ENCODE results near the gene CNTNAP2.
A peak's percentile ranks its signal among the peaks of the same experiment; 100 is the strongest.
"Not testable (repeated sequence)": the region's sequence is repeated elsewhere in the genome, so short reads cannot be mapped to it uniquely, and the experiment has no call there.

The CNTNAP2 gene

DNA sequence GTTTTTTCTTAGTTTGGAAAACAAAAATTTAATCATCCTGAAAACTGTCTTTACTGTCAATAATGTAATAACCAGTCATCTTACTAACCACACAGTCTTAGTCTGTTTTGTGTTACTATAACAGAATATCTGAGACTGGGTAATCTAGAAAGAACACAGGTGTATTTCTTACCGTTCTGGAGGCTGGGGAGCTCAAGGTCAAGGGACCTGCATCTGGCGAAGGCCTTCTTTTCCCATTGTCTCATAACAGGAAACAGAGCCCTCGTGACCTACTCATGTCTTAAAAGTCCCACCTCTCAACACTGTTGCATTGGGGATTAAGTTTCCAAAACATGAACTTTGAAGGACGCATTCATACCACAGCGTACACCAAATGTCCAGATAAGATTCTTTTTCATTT is 932.3 kb downstream of the CNTNAP2 start:
- DNase-seq: no peak

DNA sequence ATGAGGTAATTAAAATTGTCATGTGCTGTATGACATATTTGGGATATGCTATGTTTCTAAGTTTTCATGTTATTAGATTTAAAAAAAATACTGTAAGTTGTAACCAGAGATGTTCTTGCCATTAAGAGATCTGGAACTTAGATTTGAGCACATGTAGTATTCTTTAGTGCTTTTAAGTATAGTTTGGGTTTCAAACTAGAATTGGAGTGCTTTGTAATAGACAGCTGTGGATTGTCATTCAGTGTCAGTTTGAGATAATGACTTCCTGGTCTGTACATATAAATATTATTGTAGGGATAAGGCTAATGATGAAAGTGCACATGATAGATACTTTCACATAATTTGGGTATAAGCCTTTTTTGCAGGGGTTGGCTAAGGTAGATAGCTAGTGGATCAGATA is 936.2 kb downstream of the CNTNAP2 start:
- no peak for DNase-seq

DNA sequence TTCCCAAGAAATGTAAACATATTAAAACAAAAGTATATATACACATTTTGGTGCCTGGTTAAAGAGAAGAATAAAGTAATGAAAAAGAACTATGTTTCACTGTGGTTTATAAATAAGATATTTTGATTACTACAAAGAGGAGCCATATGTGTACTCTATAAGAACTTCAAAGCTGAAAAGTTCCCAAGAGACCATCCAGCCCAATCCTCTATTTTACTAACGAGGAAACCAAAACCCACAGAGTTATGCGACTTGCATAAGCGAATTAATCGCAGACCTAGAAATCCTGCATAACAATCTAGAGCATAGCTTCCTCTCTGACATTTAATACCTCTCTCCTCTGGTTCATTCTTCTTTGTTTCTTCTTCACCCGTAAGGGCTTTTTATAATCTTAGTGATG is 937.1 kb downstream of the CNTNAP2 start:
- DNase-seq: no peak

DNA sequence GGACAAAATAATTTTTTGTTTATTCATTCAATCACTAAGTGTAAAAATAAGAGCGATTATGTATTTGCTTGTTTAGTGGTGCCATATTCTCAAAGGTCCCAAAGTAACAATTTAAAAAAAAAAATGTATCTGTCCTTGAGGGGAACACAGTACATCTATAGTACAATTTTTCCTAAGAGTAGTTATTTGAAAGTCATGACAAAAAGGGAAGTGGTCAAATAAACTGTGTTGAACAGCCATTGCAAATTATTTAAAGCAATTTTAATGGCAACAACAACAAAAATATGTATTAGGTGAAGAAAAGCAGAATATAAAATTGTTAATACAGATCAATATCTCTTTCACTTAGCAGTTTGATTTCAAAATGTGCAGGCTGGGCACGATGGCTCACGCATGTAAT is 943.5 kb downstream of the CNTNAP2 start:
- no peak for DNase-seq

DNA sequence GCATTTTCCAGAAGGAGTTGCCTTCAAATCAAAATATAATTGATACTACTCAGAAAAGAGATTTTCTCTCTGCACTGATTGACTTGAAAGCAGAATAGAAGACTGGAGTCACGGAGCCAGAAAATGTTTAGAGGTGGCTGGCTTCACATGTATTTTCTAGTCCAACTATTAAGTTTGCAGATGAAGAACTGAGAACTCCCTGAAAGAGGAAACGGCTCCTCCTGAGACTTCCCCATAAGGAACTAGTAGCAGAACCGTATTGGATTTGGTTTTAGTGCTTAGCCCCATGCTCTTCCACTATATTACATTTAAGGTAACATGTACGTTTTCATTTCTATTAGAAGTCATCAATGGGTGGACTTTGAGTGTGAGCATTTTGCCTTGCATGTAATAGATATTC is 946.3 kb downstream of the CNTNAP2 start:
- no peak for DNase-seq

DNA sequence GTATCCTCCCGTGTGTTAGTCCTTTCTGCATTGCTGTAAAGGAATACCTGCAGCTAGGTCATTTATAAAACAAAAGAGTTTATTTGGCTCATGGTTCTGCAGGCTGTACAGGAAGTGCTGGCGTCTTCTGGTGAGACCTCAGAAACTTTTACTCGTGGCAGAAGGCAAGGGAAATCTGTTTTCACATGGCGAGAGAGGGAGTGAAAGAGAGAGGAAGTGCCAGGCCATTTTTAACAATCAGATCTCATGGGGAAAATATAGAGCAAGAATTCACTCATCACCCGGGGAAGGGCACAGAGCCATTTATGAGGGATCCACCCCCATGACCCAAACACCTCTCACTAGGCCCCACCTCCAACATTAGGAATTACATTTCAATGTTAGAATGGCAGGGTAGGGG is 952.2 kb downstream of the CNTNAP2 start:
- no peak for DNase-seq

DNA sequence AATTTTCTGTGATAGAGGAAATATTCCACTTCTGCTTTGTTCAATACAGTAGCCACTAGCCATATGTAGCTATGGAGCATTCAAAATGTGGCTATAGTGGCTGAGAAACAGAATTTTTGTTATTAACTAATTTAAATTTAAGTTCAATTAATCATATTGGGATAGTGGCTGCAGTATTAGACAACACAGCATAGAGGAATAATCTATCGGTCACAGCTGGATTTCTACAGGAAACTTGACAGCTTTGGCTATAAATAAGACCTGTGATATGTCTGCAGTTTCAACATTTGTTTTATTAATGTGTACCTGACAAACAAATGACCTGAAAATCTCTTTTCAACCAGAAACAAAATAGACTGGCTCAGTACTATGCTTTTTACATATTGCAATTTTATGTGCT is 953.2 kb downstream of the CNTNAP2 start:
- no peak for DNase-seq

DNA sequence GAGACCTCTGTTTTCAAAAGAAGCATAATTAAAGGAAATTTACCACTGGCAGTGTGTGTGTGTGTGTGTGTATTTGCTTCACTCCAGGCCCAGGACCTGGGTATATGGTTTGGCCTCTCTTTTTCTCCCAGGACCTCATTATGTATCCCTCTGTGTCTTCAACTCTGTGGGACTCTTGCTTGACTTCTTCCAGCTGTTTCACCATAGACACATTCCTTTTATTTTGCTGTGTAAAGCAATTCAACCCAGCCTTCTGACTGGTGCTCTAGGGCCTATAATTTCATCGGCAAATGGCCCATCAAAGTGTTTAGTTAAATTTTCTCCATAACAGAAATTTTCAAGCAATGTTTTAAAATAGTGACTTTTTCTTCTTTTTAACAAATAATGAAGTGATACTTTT is 954.3 kb downstream of the CNTNAP2 start:
- no peak for DNase-seq

DNA sequence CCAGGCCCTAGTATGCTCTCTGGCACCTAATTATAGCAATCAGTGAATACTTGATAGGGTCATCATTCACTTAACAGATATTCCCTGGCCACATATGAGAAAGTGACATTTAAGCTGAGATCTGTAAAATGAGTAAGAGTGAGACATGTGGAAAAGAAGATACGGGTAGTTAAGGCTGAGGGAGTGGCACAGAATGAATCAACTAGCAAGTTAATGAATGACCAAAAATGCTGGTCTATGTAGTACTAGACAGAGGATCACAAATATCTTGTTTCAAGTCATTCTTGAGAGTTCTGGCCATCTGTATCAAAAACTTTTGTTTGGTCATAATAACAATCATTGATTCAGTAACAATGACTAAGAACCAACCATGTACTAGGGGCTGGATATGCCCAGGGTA is 954.9 kb downstream of the CNTNAP2 start:
- no peak for DNase-seq

DNA sequence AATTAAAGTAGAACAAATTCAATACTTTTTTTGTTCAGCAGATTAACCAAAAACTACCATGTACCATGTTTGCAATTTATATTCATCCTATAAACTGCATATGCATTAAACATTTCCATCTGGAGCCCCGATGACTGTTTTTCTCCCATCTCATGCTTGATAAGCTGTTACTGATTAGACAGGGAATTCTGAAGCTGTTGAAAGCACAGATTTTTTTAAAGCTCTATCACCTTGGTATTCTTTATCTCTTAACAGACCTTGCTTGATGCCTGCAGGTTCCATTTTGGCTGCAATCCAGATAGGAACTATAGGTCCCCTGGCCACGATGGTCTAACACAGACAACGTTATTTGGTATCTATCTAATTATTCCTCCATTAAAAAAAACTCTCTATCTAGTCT is 961.7 kb downstream of the CNTNAP2 start:
- no peak for DNase-seq

DNA sequence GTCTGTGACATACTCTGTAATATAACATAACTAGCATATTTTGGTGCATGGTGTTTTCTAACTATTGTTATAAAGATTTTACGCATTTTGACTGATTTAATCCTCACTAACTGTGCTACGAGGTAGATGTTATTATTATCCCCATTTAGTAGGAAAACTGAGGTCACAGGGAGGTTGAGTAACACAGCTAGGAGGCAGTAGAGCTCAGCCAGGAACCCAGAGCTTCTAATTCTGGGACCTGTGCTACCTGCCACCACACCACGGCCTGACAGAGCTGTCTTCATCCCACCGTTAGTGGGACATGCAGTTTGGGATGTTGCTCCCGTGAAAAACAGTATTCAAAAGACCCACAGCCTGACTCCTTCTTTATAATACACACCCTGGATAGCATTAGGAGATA is 962.5 kb downstream of the CNTNAP2 start:
- no peak for DNase-seq

DNA sequence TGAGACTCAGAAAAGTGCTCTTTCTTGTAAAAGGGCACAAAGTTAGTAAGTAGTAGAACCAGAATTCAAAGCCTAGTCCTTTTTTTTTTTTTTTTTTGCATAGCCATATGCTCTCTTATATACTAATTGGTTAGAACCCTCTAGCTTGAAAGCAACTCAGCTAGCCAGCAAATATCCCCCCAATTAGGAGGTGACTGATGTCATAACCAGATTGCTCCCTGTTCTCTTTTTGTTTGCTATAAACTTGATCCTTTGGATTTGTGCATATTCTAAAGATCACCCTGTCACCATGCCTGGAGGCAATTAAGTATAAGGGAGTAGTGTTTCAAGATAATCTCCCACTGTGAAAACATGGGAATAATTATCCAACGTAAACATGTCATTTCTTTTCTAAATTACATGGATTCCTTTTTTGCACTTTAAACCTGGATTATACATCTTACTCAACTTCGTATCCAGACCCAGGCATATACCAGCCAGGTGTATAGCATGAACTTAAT is 963.4 kb downstream of the CNTNAP2 start:
- no peak for DNase-seq

DNA sequence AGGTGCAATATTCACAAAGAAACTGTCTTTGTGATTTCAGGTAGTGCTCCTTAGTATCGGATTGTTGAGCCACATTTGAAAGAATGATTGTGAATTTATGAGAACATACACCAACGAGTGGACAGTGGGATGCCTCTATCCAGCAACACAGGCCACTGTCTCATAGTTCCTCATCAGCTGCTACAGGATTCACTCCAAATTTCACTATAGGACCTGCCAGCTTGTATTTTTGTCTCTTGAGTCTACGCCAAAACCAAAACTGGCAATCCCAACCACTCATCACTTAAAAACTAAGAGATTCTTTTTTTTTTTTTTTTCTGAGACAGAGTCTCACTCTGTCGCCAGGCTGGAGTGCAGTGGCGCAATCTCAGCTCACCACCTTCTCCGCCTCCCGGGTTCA is 964.5 kb downstream of the CNTNAP2 start:
- no peak for DNase-seq

DNA sequence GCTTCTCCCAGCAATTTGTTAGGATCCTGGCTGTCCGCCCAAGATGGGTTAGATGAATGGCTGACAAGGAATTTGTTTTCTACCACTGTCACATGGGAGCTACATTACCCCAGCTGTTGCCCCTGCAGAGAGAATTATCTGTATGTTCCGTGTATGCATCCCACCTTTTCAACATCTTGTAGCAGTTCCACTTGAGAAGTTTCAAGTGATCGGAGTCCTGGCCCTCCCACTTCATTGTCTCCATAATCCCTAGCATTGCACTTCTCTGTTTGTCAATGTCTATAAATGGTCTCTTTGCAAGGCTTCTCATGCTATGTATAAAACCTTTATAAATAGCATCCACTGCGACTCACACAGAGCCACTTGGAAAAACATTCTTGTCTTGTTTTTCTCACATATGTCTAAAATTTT is 972.5 kb downstream of the CNTNAP2 start:
- peak in 1 of 2 donors; percentile 27 for DNase-seq

DNA sequence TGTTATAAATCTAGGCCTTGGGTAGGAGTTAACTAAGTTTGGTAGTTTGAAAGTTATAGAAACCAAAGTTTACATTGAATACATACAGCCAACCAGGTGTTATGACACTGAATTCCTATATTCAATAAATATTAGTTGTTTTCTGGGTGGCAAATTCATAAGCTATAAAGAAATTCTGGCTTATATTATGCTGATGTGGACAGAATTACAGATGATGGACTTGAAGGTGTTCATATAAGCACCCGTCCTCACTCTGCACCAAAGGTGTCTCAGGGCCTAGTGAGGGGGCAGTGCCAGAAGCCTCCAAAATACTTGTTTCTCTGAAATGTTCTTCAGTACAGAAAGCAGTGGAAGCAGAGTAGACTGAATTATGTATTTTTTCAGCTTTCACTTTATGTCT is 973.0 kb downstream of the CNTNAP2 start:
- DNase-seq: no peak

DNA sequence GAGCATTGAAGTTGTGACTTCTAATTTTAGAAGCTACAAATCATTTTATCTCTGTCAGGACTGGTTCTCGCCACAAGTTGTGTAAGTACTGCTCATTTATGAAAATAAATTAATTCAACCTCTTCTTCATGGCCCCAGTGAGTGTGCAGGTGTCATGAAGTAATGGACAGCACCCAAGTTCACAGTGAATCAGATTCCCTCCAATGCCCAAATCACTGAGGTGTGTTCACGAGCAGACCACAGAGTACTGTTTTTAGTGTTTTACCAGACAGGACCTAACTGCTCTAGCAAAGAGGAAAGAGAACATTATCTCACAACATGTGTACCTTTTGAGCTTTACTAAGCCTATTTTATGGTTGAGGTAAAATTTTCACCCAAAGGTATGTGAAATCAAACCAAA is 980.0 kb downstream of the CNTNAP2 start:
- DNase-seq: no peak

DNA sequence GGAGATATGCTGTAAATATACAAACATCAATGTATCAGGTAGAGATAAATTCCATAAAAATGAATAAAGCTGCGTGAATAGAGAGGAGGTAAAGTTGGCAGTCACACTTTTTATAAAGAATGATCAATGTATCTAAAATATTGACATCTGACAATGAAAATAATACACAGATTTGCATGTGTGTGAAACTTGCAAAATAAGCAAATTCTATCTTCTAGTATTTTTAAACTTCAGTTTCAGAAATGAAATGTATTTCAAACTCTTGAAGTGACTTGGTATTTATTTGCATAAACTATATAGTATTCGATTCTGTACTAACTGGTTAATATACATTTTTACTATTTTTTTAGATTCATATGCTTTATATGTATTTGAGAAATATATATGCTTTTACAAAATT is 986.6 kb downstream of the CNTNAP2 start:
- DNase-seq: no peak

DNA sequence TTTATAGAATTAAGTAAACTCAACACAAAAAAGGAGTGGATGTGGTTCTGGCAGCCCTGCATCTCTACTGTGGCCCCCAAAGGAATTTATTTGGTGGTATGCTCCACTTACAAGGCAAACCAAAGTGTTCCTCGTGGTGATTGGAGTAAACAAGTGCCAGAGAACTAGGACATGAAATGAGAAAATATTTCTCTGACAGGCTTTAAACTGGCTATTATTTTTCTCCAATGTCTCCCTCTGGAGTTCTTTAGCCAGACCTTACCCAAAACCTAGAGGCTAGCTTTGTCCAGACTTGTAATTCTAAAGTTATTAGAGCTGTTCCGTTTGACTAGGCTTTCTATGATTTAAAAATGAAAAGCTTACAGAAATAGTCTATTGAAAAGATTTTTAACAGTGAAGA is 990.1 kb downstream of the CNTNAP2 start:
- DNase-seq: no peak

DNA sequence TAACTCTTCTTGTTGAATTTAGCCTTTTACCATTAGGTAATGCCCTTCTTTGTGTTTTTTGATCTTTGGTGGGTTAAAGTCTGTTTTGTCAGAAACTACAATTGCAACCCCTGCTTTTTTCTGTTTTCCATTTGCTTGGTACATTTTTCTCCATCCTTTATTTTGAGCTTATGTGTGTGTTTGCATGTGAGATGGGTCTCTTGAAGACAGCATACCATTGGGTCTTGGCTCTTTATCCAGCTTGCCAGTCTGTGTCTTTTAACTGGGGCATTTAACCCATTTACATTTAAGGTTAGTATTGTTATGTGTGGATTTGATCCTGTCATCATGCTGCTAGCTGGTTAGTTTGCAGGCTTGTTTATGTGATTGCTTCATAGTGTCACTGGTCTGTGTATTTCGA is 997.9 kb downstream of the CNTNAP2 start:
- not testable (repeated sequence) for DNase-seq

DNA sequence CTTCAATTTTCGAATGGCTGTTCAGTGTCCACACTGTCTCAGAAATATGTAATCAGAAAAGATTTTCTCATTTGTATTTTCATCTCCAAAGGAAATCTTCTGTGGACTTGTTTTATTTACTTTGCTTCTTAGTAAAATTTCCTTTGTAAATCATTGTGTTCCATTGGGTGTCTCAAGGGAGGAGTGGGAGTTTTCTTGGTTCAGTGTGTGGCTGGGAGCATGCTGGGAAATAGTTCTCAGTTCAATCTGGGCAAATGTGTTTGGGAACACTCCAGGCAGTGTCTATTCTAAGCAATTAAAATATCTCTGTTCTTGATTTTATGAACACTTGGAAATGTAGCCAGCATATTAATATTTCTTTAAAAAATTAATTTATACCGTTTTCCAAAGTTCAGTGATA is 1019.8 kb downstream of the CNTNAP2 start:
- no peak for DNase-seq

DNA sequence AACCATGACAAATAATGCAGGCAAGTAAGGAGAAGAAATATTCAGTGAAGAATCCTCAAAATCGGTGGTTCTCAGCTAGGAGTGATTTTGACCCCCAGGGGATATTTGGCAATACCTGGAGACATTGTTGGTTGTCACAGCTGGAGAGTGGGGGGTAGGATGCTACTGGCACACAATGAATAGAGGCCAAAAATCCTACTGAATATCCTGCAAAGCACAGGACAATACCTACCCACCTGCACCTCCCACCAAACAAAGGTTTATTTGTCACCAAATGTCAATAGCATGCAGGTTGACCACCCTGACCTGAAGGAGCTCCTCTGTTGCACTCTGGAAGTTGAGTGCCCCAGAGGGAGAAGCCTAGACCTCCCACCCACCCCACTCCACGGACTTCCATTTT is 1028.6 kb downstream of the CNTNAP2 start:
- no peak for DNase-seq

DNA sequence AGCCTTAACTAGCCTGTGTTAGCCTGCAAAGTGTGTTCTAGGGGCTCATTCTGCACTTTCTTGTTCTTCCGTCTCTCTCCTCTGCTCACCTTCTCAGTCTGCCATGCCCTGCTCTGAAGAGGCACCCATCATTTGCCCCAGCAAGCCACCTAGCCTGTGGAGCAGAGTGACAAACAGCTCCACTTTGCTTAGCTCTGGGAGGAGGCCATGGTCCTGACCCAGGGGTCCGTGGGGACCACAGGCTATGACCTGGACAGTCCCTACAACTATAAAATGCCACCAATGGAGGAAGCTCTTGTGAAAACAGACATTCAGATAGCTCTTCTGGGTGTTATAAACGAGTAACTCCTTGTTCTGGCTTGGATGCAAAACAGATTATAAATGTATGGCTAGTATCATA is 1029.6 kb downstream of the CNTNAP2 start:
- DNase-seq: no peak

DNA sequence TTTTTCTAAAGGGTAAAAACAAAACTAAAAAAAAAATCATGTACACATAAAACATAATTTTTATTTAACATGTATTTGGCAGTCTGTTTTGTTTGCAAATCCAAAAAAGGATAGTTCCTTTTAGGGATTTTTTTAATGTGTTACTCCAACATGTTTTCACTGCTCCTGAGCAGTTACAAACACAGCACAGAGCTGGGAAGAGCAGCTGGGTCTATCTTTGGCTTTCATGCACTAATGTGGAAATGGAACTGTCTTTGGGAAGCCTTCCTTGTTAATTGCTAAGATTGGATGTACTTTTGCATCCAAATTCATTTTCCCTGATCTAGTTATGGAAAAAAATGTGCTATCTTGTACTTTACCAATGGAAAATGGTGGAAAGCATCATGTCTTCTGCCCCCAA is 1035.1 kb downstream of the CNTNAP2 start:
- no peak for DNase-seq

DNA sequence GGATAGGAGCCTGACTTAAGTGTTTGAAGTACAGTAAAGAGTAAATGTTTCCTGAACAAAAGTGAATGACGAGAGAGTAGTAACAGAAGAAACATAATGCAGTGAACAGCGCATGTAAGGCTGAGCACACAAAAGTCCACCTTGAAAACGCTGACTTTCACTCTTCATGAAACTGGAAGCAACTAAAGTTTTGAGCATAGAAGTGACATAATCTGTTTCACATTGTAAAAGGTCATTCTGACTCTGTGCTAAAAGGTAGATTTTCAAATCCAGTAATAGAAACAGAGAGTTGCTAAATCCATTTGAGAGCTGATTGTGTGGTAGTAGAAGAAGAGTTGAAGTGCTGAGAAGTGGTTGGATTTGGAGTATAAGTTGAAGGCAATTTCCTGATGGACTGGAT is 1037.0 kb downstream of the CNTNAP2 start:
- no peak for DNase-seq

DNA sequence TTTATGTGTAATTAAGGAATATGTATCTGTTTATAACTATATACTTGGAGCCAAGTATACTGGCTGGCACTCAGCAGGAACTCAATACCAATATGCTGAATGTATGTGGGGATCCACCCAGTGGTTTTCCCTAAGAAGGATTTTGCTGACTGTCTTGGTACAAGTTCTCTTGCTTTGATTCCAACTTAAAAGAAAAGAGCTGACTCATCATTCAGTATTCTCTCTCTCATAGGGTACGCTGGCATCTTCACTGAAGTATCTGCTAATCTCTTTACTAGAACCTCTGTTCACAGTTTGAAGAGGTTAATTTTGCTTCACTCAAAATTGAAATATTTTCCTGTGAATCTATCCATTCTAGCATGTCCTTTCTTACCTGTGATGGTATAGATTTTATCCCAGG is 1044.8 kb downstream of the CNTNAP2 start:
- no peak for DNase-seq

All from hippocampal formation (tissue), 2 donors.